Liver (tissue), 3 donors: ENCODE results near the gene BMP6.

Source experiments
- CTCF ChIP-seq: fragments of 150-350 bp; IDR thresholded peaks from 2 replicates; pipeline ENCODE4 v1.5.1; 2017; ENCODE audit warnings: improper control_type of control experiment, low read depth, low read length; ENCODE audit not compliant: missing input control
- GABPA ChIP-seq, 2 donors: IDR thresholded peaks in 1 of 2; conservative IDR thresholded peaks in 1 of 2; 2 replicates each; pipeline ENCODE4 v1.6.1; 2016; ENCODE audit warnings: antibody characterized with exemption in 2 of 2, mild to moderate bottlenecking in 1 of 2, moderate library complexity in 1 of 2
- HNF4A ChIP-seq, 2 donors: conservative IDR thresholded peaks; 2 replicates each; pipeline ENCODE4 v1.6.1; 2016; ENCODE audit warnings: antibody characterized with exemption in 2 of 2, mild to moderate bottlenecking in 2 of 2
- JUND ChIP-seq, 2 donors: IDR thresholded peaks; 2 replicates each; pipeline ENCODE4 v1.6.1; 2016; ENCODE audit warnings: antibody characterized with exemption in 2 of 2
- MAX ChIP-seq: IDR thresholded peaks from 2 replicates; pipeline ENCODE4 v1.6.1; 2016; ENCODE audit warnings: antibody characterized with exemption
- RAD21 ChIP-seq, 2 donors: IDR thresholded peaks; 2 replicates each; pipeline ENCODE4 v1.6.1; 2016; ENCODE audit warnings: antibody characterized with exemption in 2 of 2, mild to moderate bottlenecking in 2 of 2
- REST ChIP-seq: IDR thresholded peaks from 2 replicates; pipeline ENCODE4 v1.6.1; 2016; ENCODE audit warnings: antibody characterized with exemption, mild to moderate bottlenecking
- RXRA ChIP-seq, 2 donors: IDR thresholded peaks; 2 replicates each; pipeline ENCODE4 v1.6.1; 2017 to 2018; ENCODE audit warnings: antibody characterized with exemption in 2 of 2, mild to moderate bottlenecking in 1 of 2
- TAF1 ChIP-seq: conservative IDR thresholded peaks from 2 replicates; pipeline ENCODE4 v1.6.1; 2016; ENCODE audit warnings: antibody characterized with exemption, mild to moderate bottlenecking
- YY1 ChIP-seq: IDR thresholded peaks from 2 replicates; pipeline ENCODE4 v1.6.1; 2016; ENCODE audit warnings: antibody characterized with exemption, mild to moderate bottlenecking
- donor health status: healthy.
- donor health status: healthy.

- TF ChIP-seq CTCF: no peak
- no peak for TF ChIP-seq TAF1
- no peak for TF ChIP-seq HNF4A (conservative IDR thresholded peaks at IDR 0.05)
- no peak for TF ChIP-seq REST
- TF ChIP-seq YY1: no peak
- TF ChIP-seq RXRA (IDR thresholded peaks at IDR 0.05): no peak
- TF ChIP-seq JUND (IDR thresholded peaks at IDR 0.05): no peak
- no peak for TF ChIP-seq MAX
- TF ChIP-seq GABPA (IDR thresholded peaks at IDR 0.05 in 1 of 2, conservative IDR thresholded peaks at IDR 0.05 in 1 of 2): no peak
- no peak for TF ChIP-seq RAD21 (IDR thresholded peaks at IDR 0.05)
Measured at GRCh38 chr6:7897461-7898192, 171.7 kb downstream of the BMP6 start.
